RWPE2 (cell line): ENCODE data around the gene MAP3K6.

Experiments
- ATAC-seq: fragments of 200-7000 bp; cut with Tn5 transposase; 3 replicates; pipeline ENCODE4 v1.9.1; 2021; ENCODE audit warnings: low read depth
- DNase-seq: peaks from one replicate; pipeline ENCODE4 v3.0.0-alpha.2; 2020; ENCODE audit warnings: low spot score
- H3K27ac ChIP-seq: fragments of 450-650 bp; 2 replicates; pipeline ENCODE4 v1.5.1; 2017; ENCODE audit warnings: mild to moderate bottlenecking; ENCODE audit not compliant: poor library complexity, severe bottlenecking
- H3K27me3 ChIP-seq: fragments of 250-450 bp; sonication (Bioruptor Pico); 2 replicates; pipeline ENCODE4 v1.5.1; 2021; ENCODE audit warnings: mild to moderate bottlenecking, moderate library complexity; ENCODE audit not compliant: insufficient read depth, poor library complexity, severe bottlenecking
- H3K36me3 ChIP-seq: fragments of 250-450 bp; sonication (Bioruptor Pico); 2 replicates; pipeline ENCODE4 v1.5.1; 2020; ENCODE audit warnings: low read depth, mild to moderate bottlenecking, moderate library complexity
- H3K4me1 ChIP-seq: fragments of 250-450 bp; sonication (Bioruptor Pico); 2 replicates; pipeline ENCODE4 v1.5.1; 2021; ENCODE audit warnings: mild to moderate bottlenecking, moderate library complexity; ENCODE audit not compliant: insufficient read depth, poor library complexity, severe bottlenecking
- H3K4me3 ChIP-seq: fragments of 250-450 bp; sonication (Bioruptor Pico); 2 replicates; pipeline ENCODE4 v1.5.1; 2021; ENCODE audit warnings: mild to moderate bottlenecking, moderate library complexity; ENCODE audit not compliant: severe bottlenecking
- H3K9me3 ChIP-seq: fragments of 250-450 bp; sonication (Bioruptor Pico); 2 replicates; pipeline ENCODE4 v1.5.1; 2021; ENCODE audit warnings: mild to moderate bottlenecking, moderate library complexity; ENCODE audit not compliant: severe bottlenecking
- TF ChIP-seq, protein P1 (sequence below): fragments of 450-650 bp; IDR thresholded peaks from one replicate; pipeline ENCODE4 v1.5.1; 2017; ENCODE audit warnings: mild to moderate bottlenecking, moderate library complexity; ENCODE audit not compliant: poor library complexity, severe bottlenecking

MAP3K6 gene

DNA sequence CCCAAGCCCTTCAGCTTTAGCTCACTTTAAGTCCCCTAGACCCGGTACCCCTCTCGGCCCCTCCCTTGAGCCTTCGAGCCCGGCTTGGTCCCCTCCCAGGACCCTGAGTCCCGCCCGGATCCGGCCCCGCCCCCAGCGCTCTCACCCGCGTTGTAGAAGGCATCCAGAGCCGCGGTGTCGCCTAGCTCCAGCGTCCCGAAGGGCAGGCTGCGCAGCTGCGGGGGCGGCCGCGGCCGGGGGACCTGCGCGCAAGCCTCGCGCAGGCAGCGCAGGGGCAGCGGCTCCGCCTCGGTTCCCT is 699 bp downstream of the MAP3K6 start:
- ATAC-seq: peak; percentile 36
- H3K4me1 ChIP-seq: peaks cover 6% of the 10 kb centered on the region
- no peak for DNase-seq

DNA sequence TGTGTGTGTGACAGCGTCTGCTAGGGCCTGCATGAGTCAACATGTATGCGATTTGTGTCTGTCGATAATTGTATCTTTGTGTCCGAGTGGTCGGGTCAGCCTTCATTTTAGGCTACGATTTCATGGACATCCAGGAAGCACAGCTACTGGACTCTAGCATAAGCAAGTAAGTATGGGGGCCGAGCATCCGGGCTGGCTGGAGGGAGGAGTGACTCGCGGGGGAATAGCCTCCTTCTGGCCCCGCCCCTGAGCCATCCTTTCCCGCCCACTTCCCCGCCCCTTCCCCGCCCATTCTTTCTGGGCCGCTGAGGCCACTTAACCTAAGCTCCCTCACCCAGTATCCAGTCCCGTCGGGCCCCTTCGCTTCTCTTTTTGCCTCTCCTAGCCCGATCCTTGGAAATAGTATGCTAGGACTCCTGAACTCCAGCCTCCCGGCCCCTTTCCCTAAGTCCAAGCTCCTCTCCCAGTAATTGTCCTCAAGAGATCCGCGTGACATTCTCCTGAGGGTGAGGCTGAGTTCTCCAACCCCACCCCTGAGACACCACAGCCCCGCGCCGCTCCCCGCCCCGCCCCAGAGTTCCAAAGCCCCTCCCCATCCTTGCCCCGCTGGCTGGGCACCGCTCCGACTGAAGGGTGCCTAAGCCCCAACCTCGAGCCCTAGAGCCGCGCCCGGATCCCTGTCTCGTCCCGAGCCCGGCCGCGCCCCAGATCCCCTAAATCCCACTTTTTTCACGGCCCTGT is 1.2 kb downstream of the MAP3K6 start:
- peaks cover 24% of the 10 kb centered on the region for H3K36me3 ChIP-seq
- no peaks in the 10 kb centered on the region for H3K9me3 ChIP-seq
- peak overlapping the region; percentile 91 for H3K27ac ChIP-seq
- H3K4me1 ChIP-seq: peaks cover 6% of the 10 kb centered on the region
- H3K4me3 ChIP-seq: peak overlapping the region; percentile 82
- peak; percentile 73 for ATAC-seq
- TF ChIP-seq, protein P1, sequence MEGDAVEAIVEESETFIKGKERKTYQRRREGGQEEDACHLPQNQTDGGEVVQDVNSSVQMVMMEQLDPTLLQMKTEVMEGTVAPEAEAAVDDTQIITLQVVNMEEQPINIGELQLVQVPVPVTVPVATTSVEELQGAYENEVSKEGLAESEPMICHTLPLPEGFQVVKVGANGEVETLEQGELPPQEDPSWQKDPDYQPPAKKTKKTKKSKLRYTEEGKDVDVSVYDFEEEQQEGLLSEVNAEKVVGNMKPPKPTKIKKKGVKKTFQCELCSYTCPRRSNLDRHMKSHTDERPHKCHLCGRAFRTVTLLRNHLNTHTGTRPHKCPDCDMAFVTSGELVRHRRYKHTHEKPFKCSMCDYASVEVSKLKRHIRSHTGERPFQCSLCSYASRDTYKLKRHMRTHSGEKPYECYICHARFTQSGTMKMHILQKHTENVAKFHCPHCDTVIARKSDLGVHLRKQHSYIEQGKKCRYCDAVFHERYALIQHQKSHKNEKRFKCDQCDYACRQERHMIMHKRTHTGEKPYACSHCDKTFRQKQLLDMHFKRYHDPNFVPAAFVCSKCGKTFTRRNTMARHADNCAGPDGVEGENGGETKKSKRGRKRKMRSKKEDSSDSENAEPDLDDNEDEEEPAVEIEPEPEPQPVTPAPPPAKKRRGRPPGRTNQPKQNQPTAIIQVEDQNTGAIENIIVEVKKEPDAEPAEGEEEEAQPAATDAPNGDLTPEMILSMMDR: no peak
- no peaks in the 10 kb centered on the region for H3K27me3 ChIP-seq
- peak; percentile 90 for DNase-seq

More for the DNA sequence above, 699 bp downstream of the MAP3K6 start:
- H3K9me3 ChIP-seq: no peaks in the 10 kb centered on the region
- peaks cover 22% of the 10 kb centered on the region for H3K36me3 ChIP-seq
- H3K27ac ChIP-seq: peak overlapping the region; percentile 91
- TF ChIP-seq, protein P1: no peak
- H3K27me3 ChIP-seq: no peaks in the 10 kb centered on the region
- H3K4me3 ChIP-seq: peak overlapping the region; percentile 82

DNA sequence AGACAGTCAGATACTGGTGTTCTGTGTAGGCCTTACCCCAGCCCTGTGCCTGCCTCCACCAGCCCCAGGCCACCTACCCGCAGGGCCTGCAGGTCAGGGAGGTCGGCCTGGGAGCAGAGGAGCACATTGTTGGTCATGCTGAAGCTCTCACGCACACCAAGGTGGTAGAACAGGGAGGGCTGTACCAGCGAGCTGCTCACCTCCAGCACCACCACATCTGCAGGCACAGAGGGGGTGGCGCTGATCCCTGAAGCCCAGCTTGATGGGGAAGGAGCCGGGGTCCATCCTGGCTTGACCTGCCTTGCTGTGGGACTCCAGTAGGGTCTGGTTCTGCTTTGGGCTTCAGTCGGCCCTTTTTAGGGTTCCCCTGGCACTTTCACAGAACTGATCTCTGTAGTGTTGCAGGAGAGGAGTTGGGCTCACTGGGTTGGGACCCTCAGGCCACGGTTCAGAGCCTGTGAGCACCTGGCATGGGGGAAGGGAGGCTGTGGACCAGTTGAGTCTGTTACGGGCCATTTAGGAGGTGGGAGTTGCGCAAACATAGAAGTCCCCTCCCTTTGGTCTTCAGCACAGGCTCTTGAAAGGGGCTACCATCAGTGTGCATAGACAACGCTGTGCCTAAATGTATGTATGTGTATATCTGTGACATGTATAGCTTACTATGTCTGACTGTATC is 1.9 kb downstream of the MAP3K6 start:
- Histone ChIP-seq H3K36me3 (peaks cover 24% of the 10 kb centered on the region), H3K27me3 (no peaks in the 10 kb centered on the region), H3K4me3 (peak overlapping the region; percentile 82), H3K27ac (peak overlapping the region; percentile 91), H3K9me3 (no peaks in the 10 kb centered on the region), H3K4me1 (peaks cover 6% of the 10 kb centered on the region)
- no peak for DNase-seq
- TF ChIP-seq, protein P1: no peak
- ATAC-seq: no peak

DNA sequence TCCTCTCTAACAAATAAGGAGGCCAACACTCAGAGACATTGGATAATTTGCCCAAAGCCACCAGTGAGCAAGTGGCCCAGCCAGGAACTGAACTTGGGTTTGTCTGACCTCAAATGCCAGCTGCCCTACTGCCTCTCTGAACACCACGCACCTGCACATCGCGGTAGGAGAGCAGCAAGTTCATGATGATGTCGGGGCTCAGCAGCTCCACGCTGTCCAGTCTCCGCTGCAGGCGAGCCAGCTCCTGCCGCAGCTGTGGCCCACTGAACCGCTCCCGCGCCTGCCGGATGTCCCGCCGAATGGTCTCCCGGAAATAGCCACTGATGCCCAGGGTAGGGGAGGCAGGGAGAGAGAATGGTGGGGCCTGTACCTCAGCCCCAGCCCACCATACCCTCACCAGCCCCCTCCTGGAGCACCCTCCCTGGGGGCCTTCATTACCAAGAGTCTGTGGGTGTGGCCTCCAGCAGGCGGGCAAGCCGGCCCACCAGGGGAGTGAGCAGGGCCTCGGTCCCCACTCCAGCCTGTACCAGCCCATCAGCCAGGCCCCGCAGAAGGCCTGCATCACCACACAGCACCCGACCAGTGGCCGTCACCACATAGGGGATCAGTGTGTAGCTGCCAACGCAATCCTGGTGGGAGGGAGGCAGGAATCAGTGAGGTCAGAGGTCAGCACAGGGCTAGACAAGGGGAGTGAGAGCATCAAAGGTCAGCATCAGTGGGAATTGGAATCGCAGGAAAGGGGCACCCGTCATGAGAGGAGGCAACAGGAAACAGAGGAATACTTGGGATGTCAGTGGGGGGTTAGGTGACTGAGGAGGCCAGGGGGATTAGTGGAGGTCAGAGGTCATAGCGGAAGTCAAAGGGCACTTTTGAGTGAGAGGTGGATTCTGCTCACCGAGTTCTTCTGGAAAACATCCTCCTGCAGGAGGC is 2.7 kb downstream of the MAP3K6 start:
- DNase-seq: no peak
- Histone ChIP-seq H3K27me3 (no peaks in the 10 kb centered on the region), H3K27ac (peak overlapping the region; percentile 91), H3K9me3 (no peaks in the 10 kb centered on the region), H3K4me3 (no peak overlapping the region), H3K4me1 (peaks cover 6% of the 10 kb centered on the region), H3K36me3 (peaks cover 24% of the 10 kb centered on the region)
- TF ChIP-seq, protein P1: no peak
- no peak for ATAC-seq
